ENCODE results near the gene SELENOV.
A peak's percentile ranks its signal among the peaks of the same experiment; 100 is the strongest.
"Not testable (repeated sequence)": the region's sequence is repeated elsewhere in the genome, so short reads cannot be mapped to it uniquely, and the experiment has no call there.

The SELENOV gene

GRCh38 chr19:39471756-39472536 lies 43.0 kb upstream of the SELENOV start:
- no peak for TF ChIP-seq CTCF (IDR thresholded peaks at IDR 0.05; ENCODE audit: low read depth, low read length)
- no peak for DNase-seq (ENCODE audit: extremely low read depth, low read depth)

DNA sequence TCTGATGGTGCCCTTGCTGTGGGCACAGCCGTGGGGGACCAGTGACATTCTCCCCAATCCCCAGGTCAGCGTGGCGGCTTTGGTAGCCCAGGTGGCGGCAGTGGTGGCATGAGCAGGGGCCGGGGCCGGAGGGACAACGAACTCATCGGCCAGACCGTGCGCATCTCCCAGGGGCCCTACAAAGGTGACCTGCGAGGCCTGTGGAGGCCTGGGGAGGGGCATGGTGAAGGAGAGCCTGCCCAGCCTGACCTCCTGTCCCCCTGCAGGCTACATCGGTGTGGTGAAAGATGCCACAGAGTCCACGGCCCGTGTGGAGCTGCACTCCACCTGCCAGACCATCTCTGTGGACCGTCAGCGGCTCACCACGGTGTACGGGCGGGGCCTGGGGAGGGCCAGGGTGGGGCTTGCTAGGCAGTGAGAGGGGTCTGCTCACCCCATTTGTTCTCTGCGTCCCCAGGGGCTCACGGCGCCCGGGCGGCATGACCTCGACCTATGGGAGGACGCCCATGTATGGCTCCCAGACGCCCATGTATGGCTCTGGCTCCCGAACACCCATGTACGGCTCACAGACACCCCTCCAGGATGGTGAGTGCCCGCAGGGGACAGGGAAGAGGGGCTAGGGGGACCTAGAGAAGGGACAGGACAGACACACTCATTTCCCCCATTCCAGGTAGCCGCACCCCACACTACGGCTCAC lies 42.0 kb upstream of the SELENOV start:
- no peak for TF ChIP-seq CTCF (IDR thresholded peaks at IDR 0.05; ENCODE audit: low read depth, low read length)
- DNase-seq (ENCODE audit: extremely low read depth, low read depth) = no peak

- no peak for DNase-seq (ENCODE audit: extremely low read depth, low read depth)
- TF ChIP-seq CTCF (IDR thresholded peaks at IDR 0.05; ENCODE audit: low read depth, low read length) = no peak
These were observed 41.4 kb upstream of the SELENOV start for GRCh38 chr19:39473443-39473960.

GRCh38 chr19:39474139-39474620 lies 40.8 kb upstream of the SELENOV start:
- peak; percentile 92 for TF ChIP-seq CTCF (IDR thresholded peaks at IDR 0.05; ENCODE audit: low read depth, low read length)
- DNase-seq (ENCODE audit: extremely low read depth, low read depth) = no peak

GRCh38 chr19:39475748-39476147 lies 39.2 kb upstream of the SELENOV start:
- no peak for DNase-seq (ENCODE audit: extremely low read depth, low read depth)
- TF ChIP-seq CTCF (IDR thresholded peaks at IDR 0.05; ENCODE audit: low read depth, low read length) = no peak

DNA sequence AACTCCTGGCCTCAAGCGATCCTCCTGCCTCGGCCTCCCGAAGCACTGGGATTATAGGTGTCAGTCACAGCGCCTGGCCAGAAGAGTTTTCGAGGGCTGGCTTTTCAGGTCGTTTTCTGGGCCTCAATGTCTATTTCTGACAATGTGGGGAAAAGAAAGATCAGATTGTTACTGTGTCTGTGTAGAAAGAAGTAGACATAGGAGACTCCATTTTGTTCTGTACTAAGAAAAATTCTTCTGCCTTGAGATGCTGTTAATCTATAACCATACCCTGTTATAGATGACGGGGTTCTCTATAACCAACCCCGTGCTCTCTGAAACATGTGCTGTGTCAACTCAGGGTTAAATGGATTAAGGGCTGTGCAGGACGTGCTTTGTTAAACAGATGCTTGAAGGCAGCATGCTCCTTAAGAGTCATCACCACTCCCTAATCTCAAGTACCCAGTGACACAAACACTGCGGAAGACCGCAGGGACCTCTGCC lies 35.6 kb upstream of the SELENOV start:
- DNase-seq (ENCODE audit: extremely low read depth, low read depth) = not testable (repeated sequence)

GRCh38 chr19:39479916-39480315 lies 35.0 kb upstream of the SELENOV start:
- no peak for DNase-seq (ENCODE audit: extremely low read depth, low read depth)
- TF ChIP-seq CTCF (IDR thresholded peaks at IDR 0.05; ENCODE audit: low read depth, low read length) = no peak
